Vagina (tissue), 2 donors: ENCODE results near the gene SRSF10.

Experiments
- POLR2A ChIP-seq, 2 donors: fragments of 450-650 bp; IDR thresholded peaks; one replicate each; pipeline ENCODE4 v1.6.1; 2017; ENCODE audit warnings: antibody characterized with exemption in 2 of 2, mild to moderate bottlenecking in 2 of 2, moderate library complexity in 2 of 2
- POLR2AphosphoS5 ChIP-seq, 2 donors: sonication (generic); formaldehyde crosslinking; IDR thresholded peaks; one replicate each; pipeline ENCODE4 v1.9.0; 2017; ENCODE audit warnings: antibody characterized with exemption in 2 of 2, mild to moderate bottlenecking in 2 of 2, low read depth in 1 of 2; ENCODE audit not compliant: insufficient read depth in 1 of 2
- TF ChIP-seq, protein P1 (sequence below), 3 experiments: fragments of 450-650 bp in 2 of 3; fragments of 200-600 bp in 1 of 3; sonication (generic) in 1 of 3; IDR thresholded peaks; one replicate each; pipeline ENCODE4 v1.5.1; 2017 to 2019; ENCODE audit warnings: antibody characterized with exemption in 3 of 3, mild to moderate bottlenecking in 2 of 3, moderate library complexity in 2 of 3

DNA sequence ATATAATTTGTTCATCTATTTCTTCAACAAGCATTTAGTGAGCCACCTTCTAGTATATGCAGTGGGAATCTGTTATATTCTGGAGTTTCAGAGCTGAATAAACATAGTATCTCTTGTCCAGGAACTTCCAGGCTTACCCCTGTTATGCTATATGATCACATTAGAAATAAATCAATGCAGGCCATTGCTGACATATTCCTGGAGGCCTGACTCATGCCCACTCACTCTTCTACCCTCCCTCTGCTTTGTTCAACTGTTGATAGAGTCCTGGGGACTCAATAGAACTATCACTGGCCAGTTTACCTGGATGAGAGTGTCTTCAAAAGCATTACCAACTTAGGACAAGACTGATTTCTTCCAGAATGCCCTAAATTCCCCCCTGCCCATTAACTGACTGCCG lies 29.3 kb upstream of the SRSF10 start:
- TF ChIP-seq, protein P1, sequence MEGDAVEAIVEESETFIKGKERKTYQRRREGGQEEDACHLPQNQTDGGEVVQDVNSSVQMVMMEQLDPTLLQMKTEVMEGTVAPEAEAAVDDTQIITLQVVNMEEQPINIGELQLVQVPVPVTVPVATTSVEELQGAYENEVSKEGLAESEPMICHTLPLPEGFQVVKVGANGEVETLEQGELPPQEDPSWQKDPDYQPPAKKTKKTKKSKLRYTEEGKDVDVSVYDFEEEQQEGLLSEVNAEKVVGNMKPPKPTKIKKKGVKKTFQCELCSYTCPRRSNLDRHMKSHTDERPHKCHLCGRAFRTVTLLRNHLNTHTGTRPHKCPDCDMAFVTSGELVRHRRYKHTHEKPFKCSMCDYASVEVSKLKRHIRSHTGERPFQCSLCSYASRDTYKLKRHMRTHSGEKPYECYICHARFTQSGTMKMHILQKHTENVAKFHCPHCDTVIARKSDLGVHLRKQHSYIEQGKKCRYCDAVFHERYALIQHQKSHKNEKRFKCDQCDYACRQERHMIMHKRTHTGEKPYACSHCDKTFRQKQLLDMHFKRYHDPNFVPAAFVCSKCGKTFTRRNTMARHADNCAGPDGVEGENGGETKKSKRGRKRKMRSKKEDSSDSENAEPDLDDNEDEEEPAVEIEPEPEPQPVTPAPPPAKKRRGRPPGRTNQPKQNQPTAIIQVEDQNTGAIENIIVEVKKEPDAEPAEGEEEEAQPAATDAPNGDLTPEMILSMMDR (IDR thresholded peaks at IDR 0.05) = no peak
- TF ChIP-seq POLR2A (IDR thresholded peaks at IDR 0.05) (no peak), POLR2AphosphoS5 (IDR thresholded peaks at IDR 0.05; ENCODE audit: insufficient read depth in 1 of 2, low read depth in 1 of 2) (no peak)
